Endometrial microvascular endothelial cells (primary cell): ENCODE measurements around the gene LRRC70. TPM values are rescaled to one million over a fixed set of nuclear protein-coding genes. Genes with fewer than 3 reads are reported as not detected.
"Not testable (repeated sequence)": the region's sequence is repeated elsewhere in the genome, so short reads cannot be mapped to it uniquely, and the experiment has no call there.

Experiments
- in situ Hi-C: cut with HindIII; loops from 2 replicates; pipeline ENCODE4 v1.10.0; 2017; ENCODE audit warnings: low sequenced_read_pairs, low pct_unique_long_range_greater_than_20kb; ENCODE audit errors: inconsistent ontology term
- total RNA-seq: library from RNA; depleted of rRNA; stranded (reverse); fragments of >200 nt; gene quantifications from one replicate; pipeline ENCODE4 v1.2.3, GENCODE V29; 2015; ENCODE audit errors: inconsistent ontology term

Gene LRRC70, protein sequence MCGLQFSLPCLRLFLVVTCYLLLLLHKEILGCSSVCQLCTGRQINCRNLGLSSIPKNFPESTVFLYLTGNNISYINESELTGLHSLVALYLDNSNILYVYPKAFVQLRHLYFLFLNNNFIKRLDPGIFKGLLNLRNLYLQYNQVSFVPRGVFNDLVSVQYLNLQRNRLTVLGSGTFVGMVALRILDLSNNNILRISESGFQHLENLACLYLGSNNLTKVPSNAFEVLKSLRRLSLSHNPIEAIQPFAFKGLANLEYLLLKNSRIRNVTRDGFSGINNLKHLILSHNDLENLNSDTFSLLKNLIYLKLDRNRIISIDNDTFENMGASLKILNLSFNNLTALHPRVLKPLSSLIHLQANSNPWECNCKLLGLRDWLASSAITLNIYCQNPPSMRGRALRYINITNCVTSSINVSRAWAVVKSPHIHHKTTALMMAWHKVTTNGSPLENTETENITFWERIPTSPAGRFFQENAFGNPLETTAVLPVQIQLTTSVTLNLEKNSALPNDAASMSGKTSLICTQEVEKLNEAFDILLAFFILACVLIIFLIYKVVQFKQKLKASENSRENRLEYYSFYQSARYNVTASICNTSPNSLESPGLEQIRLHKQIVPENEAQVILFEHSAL
- total RNA-seq, result 22.3 TPM

- in situ Hi-C loops, result no loop called here
These were observed at the start of gene LRRC70 for GRCh38 chr5:62578540-62578939. LRRC70 (plus strand) TSS chr5:62578819; CDS start chr5:62579439, 620 bp downstream.

DNA sequence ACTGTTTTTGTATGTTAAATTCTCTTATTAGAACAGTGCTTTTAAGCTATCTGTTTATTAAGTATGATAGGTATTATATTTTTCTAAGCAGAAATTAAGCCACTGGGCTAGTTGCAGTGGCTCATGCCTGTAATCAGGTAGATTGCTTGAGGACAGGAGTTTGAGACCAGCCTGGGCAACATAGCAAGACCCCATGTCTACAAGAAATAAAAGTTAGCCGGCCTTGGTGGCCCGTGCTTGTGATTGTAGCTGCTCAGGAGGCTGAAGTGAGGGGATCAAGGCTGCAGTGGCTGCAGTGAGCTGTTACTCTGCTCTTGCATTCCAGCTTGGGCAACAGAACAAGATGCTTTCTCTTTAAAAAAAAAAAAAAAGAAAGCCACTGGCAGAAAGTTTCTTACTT, 45.0 kb upstream of the LRRC70 start:
- in situ Hi-C loops, result no loop called here

- in situ Hi-C loops, result no loop called here
These were observed 44.0 kb upstream of the LRRC70 start for GRCh38 chr5:62534461-62535236.

GRCh38 chr5:62536232-62536631, 42.4 kb upstream of the LRRC70 start:
- in situ Hi-C loops, result no loop called here

GRCh38 chr5:62536783-62537182, 41.8 kb upstream of the LRRC70 start:
- in situ Hi-C loops, result no loop called here

- in situ Hi-C loops, result no loop called here
These were observed 40.3 kb upstream of the LRRC70 start for GRCh38 chr5:62538017-62538942.

GRCh38 chr5:62542720-62543119, 35.9 kb upstream of the LRRC70 start:
- in situ Hi-C loops, result no loop called here

DNA sequence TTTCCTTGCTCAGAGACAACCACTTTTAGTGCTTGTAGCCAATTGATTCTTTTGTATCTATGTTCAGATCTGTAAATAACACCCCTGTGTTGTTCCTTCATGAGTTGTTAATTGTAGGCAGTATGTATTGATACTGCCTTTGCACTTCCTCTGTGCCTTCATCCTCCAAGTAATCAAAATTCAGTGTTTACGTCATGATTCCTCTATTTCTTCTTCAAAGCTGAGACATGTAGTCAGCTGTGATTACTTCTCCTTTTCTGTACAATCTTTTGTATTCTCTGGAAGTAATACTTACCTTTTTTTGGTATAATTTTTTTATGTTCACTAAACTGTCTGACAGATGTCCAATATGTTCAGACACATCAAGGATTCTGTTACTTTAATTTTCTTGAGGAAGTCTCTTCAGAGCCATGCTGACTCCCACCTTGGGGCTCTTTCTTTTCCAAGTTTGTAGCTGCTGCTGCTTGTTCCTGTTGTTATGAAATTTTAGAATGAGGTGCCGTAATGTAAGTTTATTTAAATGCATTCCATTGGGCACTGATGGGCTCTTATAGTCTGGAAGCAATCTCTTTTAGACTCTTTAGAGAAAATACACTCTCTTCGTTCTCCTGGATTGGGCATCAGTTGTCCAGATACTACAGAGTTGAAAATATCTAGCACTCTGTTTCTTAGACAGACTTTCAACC, 30.5 kb upstream of the LRRC70 start:
- in situ Hi-C loops, result no loop called here

DNA sequence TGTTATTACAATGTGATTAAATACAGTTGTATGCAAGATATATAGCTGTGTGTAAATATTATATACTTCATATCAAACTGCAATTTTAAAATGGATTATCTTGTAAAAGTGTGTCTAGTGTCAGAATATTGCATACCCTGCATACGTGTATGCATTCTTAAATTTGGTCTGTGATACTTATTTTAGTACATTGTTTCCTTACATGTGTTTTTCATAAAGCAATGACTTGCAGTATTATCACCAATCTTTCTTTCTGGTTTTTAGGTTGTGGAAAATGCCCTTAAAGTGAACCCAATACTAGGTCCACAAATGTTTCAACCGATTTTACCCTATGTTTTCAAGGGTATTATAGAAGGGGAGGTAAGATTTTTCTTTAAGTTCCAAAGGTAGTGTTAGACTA, 28.5 kb upstream of the LRRC70 start:
- in situ Hi-C loops, result no loop called here

- in situ Hi-C loops, result no loop called here
These were observed 22.7 kb upstream of the LRRC70 start for GRCh38 chr5:62555930-62556329.

DNA sequence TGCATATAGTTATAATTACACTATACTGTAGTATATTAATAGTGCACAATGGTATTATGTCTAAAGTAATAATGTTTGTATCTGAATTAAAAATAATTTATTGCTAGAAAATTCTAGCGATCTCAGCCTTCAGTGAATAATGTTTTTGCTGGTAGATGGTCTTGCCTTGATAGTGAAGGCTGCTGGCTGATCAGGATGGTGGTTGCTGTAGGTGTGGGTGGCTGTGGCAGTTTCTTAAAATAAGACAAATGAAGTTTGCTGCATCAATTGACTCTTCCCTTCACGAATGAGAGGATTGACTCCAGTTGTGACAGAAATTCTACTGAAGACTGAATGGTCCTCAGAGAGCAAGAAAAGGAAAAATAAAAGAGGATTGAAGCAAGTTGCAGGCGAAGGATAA, 19.7 kb upstream of the LRRC70 start:
- in situ Hi-C loops, result no loop called here

GRCh38 chr5:62560786-62561185, 17.8 kb upstream of the LRRC70 start:
- in situ Hi-C loops, result no loop called here

- in situ Hi-C loops, result no loop called here
These were observed 16.7 kb upstream of the LRRC70 start for GRCh38 chr5:62561896-62562295.

- in situ Hi-C loops, result no loop called here
These were observed 15.8 kb upstream of the LRRC70 start for GRCh38 chr5:62562867-62563266.

DNA sequence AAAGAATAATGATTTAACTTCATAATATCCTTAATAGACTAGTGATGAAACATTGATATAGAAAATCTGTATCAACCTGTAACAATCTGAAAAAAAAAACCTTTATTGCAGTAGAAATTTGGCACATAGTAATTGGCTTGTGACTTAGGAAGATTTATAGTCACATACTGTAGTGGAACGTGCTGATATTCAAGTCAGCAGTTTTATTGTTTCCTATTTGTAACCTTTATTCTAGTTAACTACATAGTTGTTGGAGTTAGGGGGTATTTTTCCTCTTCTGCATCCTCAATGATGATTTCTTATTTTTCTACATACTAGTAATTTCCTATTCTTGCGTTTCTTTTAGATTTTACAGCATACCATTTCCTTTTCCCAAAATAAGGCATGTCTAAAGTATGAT, 14.5 kb upstream of the LRRC70 start:
- in situ Hi-C loops, result no loop called here

DNA sequence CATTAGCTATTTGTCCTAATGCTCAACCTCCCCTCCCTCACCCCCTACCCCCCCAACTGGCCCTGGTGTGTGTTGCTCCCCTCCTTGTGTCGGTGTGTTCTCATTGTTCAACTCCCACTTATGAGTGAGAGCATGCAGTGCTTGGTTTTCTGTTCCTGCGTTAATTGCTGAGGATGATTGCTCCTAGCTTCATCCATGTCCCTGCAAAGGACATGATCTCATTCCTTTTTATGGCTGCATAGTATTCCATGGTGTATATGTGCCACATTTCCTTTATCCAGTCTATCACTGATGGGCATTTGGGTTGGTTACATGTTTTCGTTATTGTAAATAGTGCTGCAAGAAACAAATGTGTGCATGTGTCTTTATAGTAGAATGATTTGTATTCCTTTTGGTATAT, 12.9 kb upstream of the LRRC70 start:
- in situ Hi-C loops, result not testable (repeated sequence)

DNA sequence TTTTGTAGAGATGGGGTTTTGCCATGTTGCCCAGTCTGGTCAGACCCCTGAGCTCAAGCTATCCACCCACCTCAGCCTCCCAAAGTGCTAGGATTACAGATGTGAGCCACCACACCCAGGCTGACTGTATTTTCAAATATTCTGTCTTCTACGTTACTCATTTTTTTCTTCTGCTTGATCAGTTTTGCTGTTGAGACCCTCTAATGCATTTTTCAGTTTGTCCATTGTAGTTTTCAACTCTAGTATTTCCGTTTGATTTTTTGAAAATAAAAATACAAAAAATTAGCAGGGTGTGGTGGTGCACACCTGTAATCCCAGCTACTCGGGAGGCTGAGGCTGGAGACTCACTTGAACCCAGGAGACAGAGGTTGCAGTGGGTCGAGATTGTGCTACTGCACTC, 10.5 kb upstream of the LRRC70 start:
- in situ Hi-C loops, result no loop called here

DNA sequence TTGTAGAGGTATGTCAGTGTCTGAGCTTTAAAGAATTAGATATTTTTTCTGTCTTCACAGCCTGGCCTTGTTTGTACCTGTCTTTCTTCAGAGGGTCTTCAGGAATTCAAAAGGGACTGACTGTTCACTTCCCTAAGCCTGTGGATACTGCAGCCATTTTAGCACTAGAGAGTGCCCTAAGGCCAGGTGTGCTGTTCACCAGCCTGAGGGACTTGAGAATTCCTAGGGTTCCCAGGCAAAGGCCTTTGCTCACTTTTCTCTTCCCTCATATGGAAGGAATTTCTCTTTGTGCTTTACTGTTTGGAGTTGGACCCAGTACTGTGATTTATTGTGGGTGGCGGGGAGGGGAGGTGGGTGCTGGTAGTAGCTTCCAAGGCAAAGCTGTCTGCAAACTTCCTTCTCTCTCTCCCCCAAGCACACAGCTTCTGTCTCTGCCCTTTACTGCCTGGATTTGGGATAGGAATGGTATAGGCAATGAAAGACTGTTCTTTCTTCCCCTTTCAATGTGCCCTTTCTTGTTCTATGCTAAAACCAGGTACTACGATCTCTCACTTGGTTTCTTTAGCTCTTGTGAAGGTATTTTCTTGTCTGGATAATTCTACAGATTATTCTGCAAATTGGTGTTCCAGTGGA, 9.7 kb upstream of the LRRC70 start:
- in situ Hi-C loops, result no loop called here
